ENCODE data around the gene ATG2B. TPM values are rescaled to one million over a fixed set of nuclear protein-coding genes. Genes with fewer than 3 reads are reported as not detected.

ATG2B gene
- total RNA-seq, 1 experiment from 2014 or later: 60.8 TPM

DNA sequence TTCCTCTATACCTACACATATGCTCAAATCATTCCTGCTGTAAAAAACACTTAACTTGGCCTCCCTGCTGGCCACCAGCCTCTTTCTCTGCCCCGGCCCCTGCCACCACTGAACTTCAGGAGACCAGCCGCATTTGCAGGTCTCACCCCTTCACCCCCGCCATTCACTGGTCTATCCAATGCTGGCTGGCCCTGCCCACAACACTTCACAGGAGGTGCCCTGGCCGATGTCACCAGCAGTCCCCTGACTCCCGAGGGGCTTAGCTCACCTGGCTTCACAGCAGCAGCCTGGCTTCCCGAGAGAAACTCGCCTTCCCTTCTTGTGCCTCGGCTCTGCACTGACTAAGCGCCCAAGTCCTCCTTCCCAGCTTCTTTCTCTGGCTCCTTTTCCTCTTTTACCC is 36.3 kb upstream of the ATG2B start:
- Histone ChIP-seq H3K27ac (ENCODE audit: low read length) (no peak overlapping the region), H3K9ac (ENCODE audit: low read length) (no peak overlapping the region), H3K36me3 (ENCODE audit: insufficient read depth, low read length) (no peaks in the 10 kb centered on the region), H3K27me3 (ENCODE audit: low read length) (no peaks in the 10 kb centered on the region), H4K20me1 (ENCODE audit: insufficient read depth, low read depth, low read length) (no peaks in the 10 kb centered on the region), H3K9me2 (replicated peaks; ENCODE audit: insufficient read depth, low read length) (no peaks in the 10 kb centered on the region), H3K4me3 (ENCODE audit: low read length) (no peak overlapping the region), H3K79me2 (ENCODE audit: low read length) (no peaks in the 10 kb centered on the region), H3K4me2 (ENCODE audit: low read depth, low read length, poor library complexity, severe bottlenecking) (no peak overlapping the region), H2AFZ (ENCODE audit: low read length) (no peak overlapping the region), H3K9me3 (ENCODE audit: low read length) (no peaks in the 10 kb centered on the region), H3K4me1 (ENCODE audit: low read length) (no peaks in the 10 kb centered on the region; the same call in 1 of the 2 replicates)
- no peak for DNase-seq

DNA sequence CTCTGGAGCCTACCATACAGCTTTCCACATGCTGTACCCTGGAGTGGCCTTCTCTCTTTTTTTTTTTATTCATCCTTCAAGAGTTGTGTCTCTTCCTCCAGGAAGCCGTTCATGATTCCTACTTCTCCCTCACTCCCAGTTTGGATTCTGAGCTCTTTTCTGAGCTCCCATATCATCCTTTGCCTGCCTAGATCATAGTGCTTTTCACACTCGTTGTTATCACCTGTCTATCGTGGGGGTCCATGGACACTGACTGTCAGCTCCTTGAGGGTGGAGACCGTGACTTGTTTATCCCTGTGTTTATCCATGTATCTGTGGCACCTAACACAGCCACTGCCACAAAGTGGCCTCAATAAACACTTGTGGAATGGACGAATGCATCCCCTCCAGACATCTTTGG is 35.8 kb upstream of the ATG2B start:
- Histone ChIP-seq H3K9me2 (replicated peaks; ENCODE audit: insufficient read depth, low read length) (no peaks in the 10 kb centered on the region), H4K20me1 (ENCODE audit: insufficient read depth, low read depth, low read length) (no peaks in the 10 kb centered on the region), H3K4me3 (ENCODE audit: low read length) (no peak overlapping the region), H3K9ac (ENCODE audit: low read length) (no peak overlapping the region), H3K27ac (ENCODE audit: low read length) (no peak overlapping the region), H3K79me2 (ENCODE audit: low read length) (no peaks in the 10 kb centered on the region), H3K9me3 (ENCODE audit: low read length) (no peaks in the 10 kb centered on the region), H3K4me2 (ENCODE audit: low read depth, low read length, poor library complexity, severe bottlenecking) (no peak overlapping the region), H2AFZ (ENCODE audit: low read length) (no peak overlapping the region), H3K4me1 (ENCODE audit: low read length) (no peaks in the 10 kb centered on the region), H3K36me3 (ENCODE audit: insufficient read depth, low read length) (no peaks in the 10 kb centered on the region), H3K27me3 (ENCODE audit: low read length) (no peaks in the 10 kb centered on the region)
- no peak for DNase-seq

DNA sequence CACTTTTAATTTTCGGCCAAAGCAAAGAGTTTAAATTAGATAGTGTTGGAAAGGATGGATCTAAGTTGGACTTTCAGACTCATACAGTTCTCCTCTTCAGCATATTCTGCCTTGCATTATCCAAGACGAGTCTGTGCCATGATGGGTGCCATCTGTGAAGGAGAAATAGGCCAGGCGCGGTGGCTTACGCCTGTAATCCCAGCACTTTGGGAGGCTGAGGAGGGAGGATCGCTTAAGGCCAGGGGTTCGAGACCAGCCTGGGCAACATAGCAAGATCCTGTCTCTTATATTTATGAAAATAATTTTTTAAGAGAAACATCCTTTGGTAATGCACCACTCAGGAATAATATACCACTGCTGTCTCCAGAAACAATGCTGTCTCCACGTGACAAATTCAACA is 35.3 kb upstream of the ATG2B start:
- no peaks in the 10 kb centered on the region for H3K79me2 ChIP-seq (ENCODE audit: low read length)
- H3K27ac ChIP-seq (ENCODE audit: low read length): no peak overlapping the region
- no peak overlapping the region for H3K9ac ChIP-seq (ENCODE audit: low read length)
- no peak overlapping the region for H2AFZ ChIP-seq (ENCODE audit: low read length)
- no peak overlapping the region for H3K4me2 ChIP-seq (ENCODE audit: low read depth, low read length, poor library complexity, severe bottlenecking)
- H3K36me3 ChIP-seq (ENCODE audit: insufficient read depth, low read length): no peaks in the 10 kb centered on the region
- H4K20me1 ChIP-seq (ENCODE audit: insufficient read depth, low read depth, low read length): no peaks in the 10 kb centered on the region
- no peak overlapping the region for H3K4me3 ChIP-seq (ENCODE audit: low read length)
- no peaks in the 10 kb centered on the region for H3K9me2 ChIP-seq (replicated peaks; ENCODE audit: insufficient read depth, low read length)
- H3K27me3 ChIP-seq (ENCODE audit: low read length): no peaks in the 10 kb centered on the region
- H3K4me1 ChIP-seq (ENCODE audit: low read length): no peaks in the 10 kb centered on the region
- DNase-seq: no peak
- H3K9me3 ChIP-seq (ENCODE audit: low read length): no peaks in the 10 kb centered on the region

DNA sequence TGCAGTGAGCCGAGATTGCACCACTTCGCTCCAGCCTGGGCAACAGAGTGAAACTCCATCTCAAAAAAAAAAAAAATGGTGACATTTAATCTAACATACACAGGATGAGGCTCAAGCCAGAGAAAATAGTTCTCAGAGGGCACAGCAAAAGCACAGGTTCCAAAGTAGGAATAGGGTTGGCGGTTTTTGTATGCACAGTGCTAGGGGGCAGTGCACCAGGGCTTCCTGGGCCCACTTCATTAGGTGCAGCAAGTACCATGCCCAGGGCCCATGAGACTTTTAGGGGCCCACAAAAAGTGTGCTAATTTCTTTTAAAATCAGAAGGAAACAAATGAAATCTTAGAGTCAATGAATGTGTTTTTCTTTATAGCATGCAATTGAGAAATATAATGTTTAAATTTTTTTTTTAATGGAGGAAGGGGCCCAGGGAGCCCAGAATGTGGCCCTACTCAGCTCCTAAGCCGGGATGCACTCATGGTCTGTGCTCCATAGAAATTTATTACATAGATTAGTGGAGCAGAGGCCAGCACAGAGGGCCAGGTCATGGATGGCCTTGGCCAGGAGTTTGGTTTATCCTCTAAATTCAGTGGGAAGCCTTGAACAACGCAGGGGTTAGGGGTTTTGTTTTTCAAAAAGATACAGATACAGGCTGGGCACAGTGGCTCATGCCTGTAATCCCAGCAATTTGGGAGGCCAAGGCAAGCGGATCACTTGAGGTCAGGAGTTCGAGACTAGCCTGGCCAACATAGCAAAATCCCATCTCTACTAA is 31.1 kb upstream of the ATG2B start:
- Histone ChIP-seq H3K4me2 (ENCODE audit: low read depth, low read length, poor library complexity, severe bottlenecking) (no peak overlapping the region), H3K79me2 (ENCODE audit: low read length) (no peaks in the 10 kb centered on the region), H3K9ac (ENCODE audit: low read length) (no peak overlapping the region), H2AFZ (ENCODE audit: low read length) (no peak overlapping the region), H3K36me3 (ENCODE audit: insufficient read depth, low read length) (no peaks in the 10 kb centered on the region), H3K4me1 (ENCODE audit: low read length) (peaks cover 22% of the 10 kb centered on the region), H4K20me1 (ENCODE audit: insufficient read depth, low read depth, low read length) (no peaks in the 10 kb centered on the region), H3K4me3 (ENCODE audit: low read length) (no peak overlapping the region), H3K9me3 (ENCODE audit: low read length) (no peaks in the 10 kb centered on the region), H3K27me3 (ENCODE audit: low read length) (no peaks in the 10 kb centered on the region), H3K9me2 (replicated peaks; ENCODE audit: insufficient read depth, low read length) (no peaks in the 10 kb centered on the region), H3K27ac (ENCODE audit: low read length) (no peak overlapping the region)
- DNase-seq: no peak

DNA sequence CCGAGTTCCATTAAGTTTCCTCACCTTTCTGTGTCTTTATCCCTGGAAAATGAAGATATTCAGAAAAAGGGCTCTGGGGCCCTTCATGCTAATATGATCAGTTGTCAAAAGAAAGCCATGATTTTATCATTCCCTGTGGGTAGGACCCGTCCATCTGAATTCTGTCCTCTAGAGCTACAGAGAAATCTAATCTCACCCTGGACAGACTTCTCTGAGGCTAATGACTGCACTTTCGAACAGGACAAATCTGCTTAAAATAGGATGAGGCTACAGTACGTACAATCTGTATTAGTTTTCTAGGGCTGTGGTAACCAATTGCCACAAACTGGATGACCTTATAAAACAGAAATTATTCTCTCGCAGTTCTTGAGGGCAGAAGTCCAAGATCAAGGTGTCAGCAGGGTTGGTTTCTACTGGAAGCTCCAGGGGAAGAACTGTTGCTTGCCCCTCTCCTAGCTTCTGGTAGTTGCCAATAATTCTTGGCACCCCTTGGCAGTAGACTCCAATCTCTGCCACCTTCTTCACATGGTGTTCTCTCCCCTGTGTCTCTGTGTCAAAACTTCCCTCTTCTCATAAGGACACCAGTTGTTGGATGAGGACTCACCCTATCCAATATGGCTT is 30.0 kb upstream of the ATG2B start:
- H3K9me2 ChIP-seq (replicated peaks; ENCODE audit: insufficient read depth, low read length): no peaks in the 10 kb centered on the region
- H3K9ac ChIP-seq (ENCODE audit: low read length): peak overlapping the region; percentile 81
- no peaks in the 10 kb centered on the region for H4K20me1 ChIP-seq (ENCODE audit: insufficient read depth, low read depth, low read length)
- H3K79me2 ChIP-seq (ENCODE audit: low read length): no peaks in the 10 kb centered on the region
- no peak overlapping the region for H3K27ac ChIP-seq (ENCODE audit: low read length)
- no peaks in the 10 kb centered on the region for H3K9me3 ChIP-seq (ENCODE audit: low read length)
- H3K36me3 ChIP-seq (ENCODE audit: insufficient read depth, low read length): no peaks in the 10 kb centered on the region
- H3K4me2 ChIP-seq (ENCODE audit: low read depth, low read length, poor library complexity, severe bottlenecking): peak overlapping the region; percentile 98
- no peaks in the 10 kb centered on the region for H3K27me3 ChIP-seq (ENCODE audit: low read length)
- H3K4me3 ChIP-seq (ENCODE audit: low read length): peak overlapping the region; percentile 77
- no peak for DNase-seq
- peak overlapping the region; percentile 69 for H2AFZ ChIP-seq (ENCODE audit: low read length)
- H3K4me1 ChIP-seq (ENCODE audit: low read length): peaks cover 22% of the 10 kb centered on the region

DNA sequence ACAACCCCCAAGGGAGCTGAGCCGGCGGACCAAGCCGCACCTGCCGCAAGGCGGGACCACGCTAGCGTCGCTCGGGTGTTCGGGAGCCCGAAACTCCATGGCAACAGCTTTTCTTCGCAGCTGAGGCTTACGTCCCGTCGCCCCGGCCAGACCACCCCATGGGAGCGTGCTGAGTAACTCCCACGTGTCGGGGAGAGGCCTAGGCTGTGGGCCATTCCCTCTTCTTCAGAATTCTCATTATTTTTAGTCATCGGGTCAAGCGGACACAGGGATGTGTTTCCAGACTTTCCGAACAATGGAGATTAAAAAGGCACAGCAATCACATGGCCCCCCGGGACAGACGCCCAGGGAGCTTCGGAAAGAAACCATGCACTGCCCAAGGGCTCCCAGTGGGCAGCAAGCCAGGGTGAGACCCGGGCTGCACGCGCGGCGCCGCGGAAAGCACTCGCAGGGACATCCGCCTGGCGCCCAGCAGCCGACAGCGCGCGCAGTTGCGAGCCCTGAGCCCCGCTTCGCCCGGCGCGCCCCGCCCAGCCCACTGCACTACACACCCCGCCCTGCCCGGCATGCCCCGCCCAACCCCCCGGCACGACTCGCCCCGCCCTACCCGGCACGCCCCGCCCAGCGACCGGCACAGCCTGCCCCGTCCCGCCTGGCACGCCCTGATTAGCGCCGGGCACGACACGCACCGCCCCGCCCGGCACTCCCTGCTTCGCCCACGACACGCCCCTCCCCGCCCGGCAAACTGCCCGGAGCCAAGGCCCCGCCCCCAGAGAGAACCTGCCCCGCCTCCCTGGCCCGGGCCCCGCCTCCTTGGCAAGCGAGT is 28.4 kb upstream of the ATG2B start:
- Histone ChIP-seq H3K27ac (ENCODE audit: low read length) (peak overlapping the region; percentile 84), H3K4me1 (ENCODE audit: low read length) (peaks cover 36% of the 10 kb centered on the region), H4K20me1 (ENCODE audit: insufficient read depth, low read depth, low read length) (no peaks in the 10 kb centered on the region), H3K9me3 (ENCODE audit: low read length) (no peaks in the 10 kb centered on the region), H3K4me2 (ENCODE audit: low read depth, low read length, poor library complexity, severe bottlenecking) (peak overlapping the region; percentile 100), H3K4me3 (ENCODE audit: low read length) (peak overlapping the region; percentile 90), H3K9me2 (replicated peaks; ENCODE audit: insufficient read depth, low read length) (no peaks in the 10 kb centered on the region), H3K9ac (ENCODE audit: low read length) (peak overlapping the region; percentile 92), H3K79me2 (ENCODE audit: low read length) (no peaks in the 10 kb centered on the region), H3K36me3 (ENCODE audit: insufficient read depth, low read length) (peaks cover 6% of the 10 kb centered on the region; the same call in 1 of the 2 replicates), H3K27me3 (ENCODE audit: low read length) (no peaks in the 10 kb centered on the region), H2AFZ (ENCODE audit: low read length) (peak overlapping the region; percentile 86)
- peak; percentile 100 for DNase-seq

DNA sequence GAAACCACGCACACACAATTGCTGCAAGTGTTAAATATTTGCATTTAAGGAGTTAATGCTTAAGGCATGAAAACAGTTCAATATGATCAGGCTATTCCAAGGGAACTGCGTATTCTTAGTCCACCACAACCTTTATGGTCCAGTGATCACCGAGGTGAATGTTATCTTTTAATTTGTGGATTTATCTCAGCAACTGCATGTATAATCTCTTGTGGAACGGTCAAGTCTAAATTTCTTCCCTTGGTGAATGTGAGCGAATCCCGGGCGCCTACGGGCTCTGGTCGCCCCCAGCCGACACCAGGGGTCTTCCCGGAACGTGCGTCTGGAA is 27.8 kb upstream of the ATG2B start:
- peaks cover 40% of the 10 kb centered on the region for H3K4me1 ChIP-seq (ENCODE audit: low read length)
- peak overlapping the region; percentile 92 for H3K9ac ChIP-seq (ENCODE audit: low read length)
- H3K9me2 ChIP-seq (replicated peaks; ENCODE audit: insufficient read depth, low read length): no peaks in the 10 kb centered on the region
- H3K27me3 ChIP-seq (ENCODE audit: low read length): no peaks in the 10 kb centered on the region
- H2AFZ ChIP-seq (ENCODE audit: low read length): peak overlapping the region; percentile 86
- H3K4me3 ChIP-seq (ENCODE audit: low read length): peak overlapping the region; percentile 90
- H3K27ac ChIP-seq (ENCODE audit: low read length): peak overlapping the region; percentile 84
- DNase-seq: no peak
- H3K79me2 ChIP-seq (ENCODE audit: low read length): no peaks in the 10 kb centered on the region
- H3K36me3 ChIP-seq (ENCODE audit: insufficient read depth, low read length): peaks cover 10% of the 10 kb centered on the region; the same call in 1 of the 2 replicates
- H4K20me1 ChIP-seq (ENCODE audit: insufficient read depth, low read depth, low read length): no peaks in the 10 kb centered on the region
- H3K9me3 ChIP-seq (ENCODE audit: low read length): no peaks in the 10 kb centered on the region
- H3K4me2 ChIP-seq (ENCODE audit: low read depth, low read length, poor library complexity, severe bottlenecking): peak overlapping the region; percentile 100

DNA sequence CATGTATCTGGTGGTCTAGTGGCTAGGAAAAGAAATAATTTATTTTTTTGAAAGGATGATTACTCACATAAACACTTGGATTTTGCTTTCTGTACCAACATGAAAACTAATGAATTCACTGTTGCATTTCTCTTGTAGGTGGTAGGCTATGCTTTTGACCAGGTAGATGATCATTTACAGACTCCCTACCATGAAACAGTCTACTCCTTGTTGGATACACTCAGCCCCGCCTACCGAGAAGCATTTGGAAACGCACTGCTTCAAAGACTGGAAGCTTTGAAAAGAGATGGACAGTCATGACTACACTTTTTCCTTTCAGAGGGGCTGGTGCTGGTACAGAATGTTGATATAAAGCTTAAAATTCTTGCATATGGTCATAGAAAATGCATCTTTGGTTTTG is 22.2 kb upstream of the ATG2B start:
- Histone ChIP-seq H3K27me3 (ENCODE audit: low read length) (no peaks in the 10 kb centered on the region), H3K9me2 (replicated peaks; ENCODE audit: insufficient read depth, low read length) (no peaks in the 10 kb centered on the region), H4K20me1 (ENCODE audit: insufficient read depth, low read depth, low read length) (no peaks in the 10 kb centered on the region), H3K27ac (ENCODE audit: low read length) (peak overlapping the region; percentile 13), H3K79me2 (ENCODE audit: low read length) (peaks cover 17% of the 10 kb centered on the region), H3K9me3 (ENCODE audit: low read length) (no peaks in the 10 kb centered on the region), H3K9ac (ENCODE audit: low read length) (no peak overlapping the region), H3K4me3 (ENCODE audit: low read length) (no peak overlapping the region), H3K4me2 (ENCODE audit: low read depth, low read length, poor library complexity, severe bottlenecking) (no peak overlapping the region), H3K36me3 (ENCODE audit: insufficient read depth, low read length) (peaks cover 29% of the 10 kb centered on the region), H2AFZ (ENCODE audit: low read length) (no peak overlapping the region), H3K4me1 (ENCODE audit: low read length) (peaks cover 65% of the 10 kb centered on the region)
- no peak for DNase-seq
